ENCODE data around the gene DNTTIP2. TPM values are rescaled to one million over a fixed set of nuclear protein-coding genes. Genes with fewer than 3 reads are reported as not detected.
"Not testable (repeated sequence)": the region's sequence is repeated elsewhere in the genome, so short reads cannot be mapped to it uniquely, and the experiment has no call there.

DNTTIP2 gene
- 10 to 100 TPM; 33.3 to 43.5 (median 39.4) TPM for total RNA-seq
- 35.1 TPM for polyA plus RNA-seq
- long read RNA-seq, donor 1, full-length matches to known transcripts, result 32 of 63 reads
- long read RNA-seq, donor 1, partial matches to known transcripts, result 29 of 63 reads
- long read RNA-seq, donor 1, other reads (novel, unspliced or antisense), result 2 of 63 reads
- long read RNA-seq, donor 2, full-length matches to known transcripts, result 28 of 33 reads
- long read RNA-seq, donor 2, partial matches to known transcripts, result 4 of 33 reads
- long read RNA-seq, donor 2, other reads (novel, unspliced or antisense), result 1 of 33 reads
- long read RNA-seq, donor 3, full-length matches to known transcripts, result 65 of 187 reads
- long read RNA-seq, donor 3, partial matches to known transcripts, result 116 of 187 reads
- long read RNA-seq, donor 3, other reads (novel, unspliced or antisense), result 6 of 187 reads
- long read RNA-seq, donor 4, full-length matches to known transcripts, result 35 of 41 reads
- long read RNA-seq, donor 4, partial matches to known transcripts, result 1 of 41 reads
- long read RNA-seq, donor 4, other reads (novel, unspliced or antisense), result 5 of 41 reads

- Histone ChIP-seq H3K27me3 (ENCODE audit: control insufficient read depth, insufficient read depth) (no peaks in the 10 kb centered on the region), H3K4me3 (ENCODE audit: low read length) (peak within 1 kb of the TSS; percentile 92), H3K27ac (ENCODE audit: low read length) (peak within 1 kb of the TSS; percentile 81), H3K9me3 (ENCODE audit: control insufficient read depth, low read length) (no peaks in the 10 kb centered on the region), H3K4me1 (ENCODE audit: control insufficient read depth, insufficient read depth, low read length) (no peaks in the 10 kb centered on the region)
- ATAC-seq (peak; percentile 99), DNase-seq (peak; percentile 92 to 95 (median 95))
- intact Hi-C loops (cut with DNase I), result no loop called here
- under 1% methylated on average over 50 of the region's 50 CpGs for WGBS
These were observed at the start of gene DNTTIP2 for GRCh38 chr1:93878889-93879586. Gene DNTTIP2 (minus strand): TSS chr1:93879206. CDS start chr1:93879148, 58 bp downstream.

GRCh38 chr1:93925206-93925605, 46.2 kb upstream of the DNTTIP2 start:
- intact Hi-C loops (cut with DNase I), result no loop called here
- no peak for DNase-seq
- H3K4me1 ChIP-seq (ENCODE audit: control insufficient read depth, insufficient read depth, low read length), result no peaks in the 10 kb centered on the region
- 83% methylated on average over 3 of the region's 3 CpGs for WGBS
- H3K27ac ChIP-seq (ENCODE audit: low read length), result no peak overlapping the region
- ATAC-seq, result no peak
- H3K27me3 ChIP-seq (ENCODE audit: control insufficient read depth, insufficient read depth), result no peaks in the 10 kb centered on the region
- H3K9me3 ChIP-seq (ENCODE audit: control insufficient read depth, low read length), result no peaks in the 10 kb centered on the region
- H3K4me3 ChIP-seq (ENCODE audit: low read length), result no peak overlapping the region

- no peaks in the 10 kb centered on the region for H3K9me3 ChIP-seq (ENCODE audit: control insufficient read depth, low read length)
- DNase-seq, result no peak
- no peaks in the 10 kb centered on the region for H3K27me3 ChIP-seq (ENCODE audit: control insufficient read depth, insufficient read depth)
- no peaks in the 10 kb centered on the region for H3K4me1 ChIP-seq (ENCODE audit: control insufficient read depth, insufficient read depth, low read length)
- intact Hi-C loops (cut with DNase I), result no loop called here
- H3K27ac ChIP-seq (ENCODE audit: low read length), result no peak overlapping the region
- WGBS, result 35% methylated on average over 1 of the region's 1 CpG
- no peak overlapping the region for H3K4me3 ChIP-seq (ENCODE audit: low read length)
- ATAC-seq, result no peak
These were observed 40.8 kb upstream of the DNTTIP2 start for GRCh38 chr1:93919780-93920179.

- Histone ChIP-seq H3K27ac (ENCODE audit: low read length) (no peak overlapping the region), H3K4me3 (ENCODE audit: low read length) (no peak overlapping the region), H3K4me1 (ENCODE audit: control insufficient read depth, insufficient read depth, low read length) (no peaks in the 10 kb centered on the region), H3K27me3 (ENCODE audit: control insufficient read depth, insufficient read depth) (no peaks in the 10 kb centered on the region), H3K9me3 (ENCODE audit: control insufficient read depth, low read length) (no peaks in the 10 kb centered on the region)
- no peak for ATAC-seq
- intact Hi-C loops (cut with DNase I), result no loop called here
- WGBS, result 92% methylated on average over 10 of the region's 10 CpGs
- no peak for DNase-seq
These were observed 38.3 kb upstream of the DNTTIP2 start for GRCh38 chr1:93917302-93917701.

- H3K4me1 ChIP-seq (ENCODE audit: control insufficient read depth, insufficient read depth, low read length); DNase-seq; H3K4me3 ChIP-seq (ENCODE audit: low read length); ATAC-seq; H3K27me3 ChIP-seq (ENCODE audit: control insufficient read depth, insufficient read depth); H3K27ac ChIP-seq (ENCODE audit: low read length); H3K9me3 ChIP-seq (ENCODE audit: control insufficient read depth, low read length); intact Hi-C loops (cut with DNase I): not testable (repeated sequence)
- WGBS, result 95% methylated on average over 3 of the region's 3 CpGs
These were observed 31.9 kb upstream of the DNTTIP2 start for GRCh38 chr1:93910880-93911279.

GRCh38 chr1:93910305-93910704, 31.3 kb upstream of the DNTTIP2 start:
- ATAC-seq, result no peak
- WGBS, result 94% methylated on average over 4 of the region's 4 CpGs
- H3K9me3 ChIP-seq (ENCODE audit: control insufficient read depth, low read length), result no peaks in the 10 kb centered on the region
- H3K4me3 ChIP-seq (ENCODE audit: low read length), result no peak overlapping the region
- intact Hi-C loops (cut with DNase I), result no loop called here
- no peaks in the 10 kb centered on the region for H3K4me1 ChIP-seq (ENCODE audit: control insufficient read depth, insufficient read depth, low read length)
- DNase-seq, result no peak
- H3K27ac ChIP-seq (ENCODE audit: low read length), result no peak overlapping the region
- no peaks in the 10 kb centered on the region for H3K27me3 ChIP-seq (ENCODE audit: control insufficient read depth, insufficient read depth)

- ATAC-seq, result peak; percentile 98 to 99
- Histone ChIP-seq H3K4me3 (ENCODE audit: low read length) (peak within 1 kb of the TSS; percentile 60), H3K4me1 (ENCODE audit: control insufficient read depth, insufficient read depth, low read length) (no peaks in the 10 kb centered on the region), H3K27me3 (ENCODE audit: control insufficient read depth, insufficient read depth) (no peaks in the 10 kb centered on the region), H3K27ac (ENCODE audit: low read length) (peak within 1 kb of the TSS; percentile 71), H3K9me3 (ENCODE audit: control insufficient read depth, low read length) (no peaks in the 10 kb centered on the region)
- intact Hi-C loops (cut with DNase I), result no loop called here
- WGBS, result under 1% methylated on average over 102 of the region's 102 CpGs
- DNase-seq, result peak; percentile 95 to 97 (median 97)
These were observed 30.4 kb upstream of the DNTTIP2 start, which contains the start of gene GCLM for GRCh38 chr1:93909146-93910050. Gene GCLM (minus strand): TSS chr1:93909430. CDS start chr1:93909163, 267 bp downstream.

GRCh38 chr1:93908394-93909145, 29.6 kb upstream of the DNTTIP2 start:
- intact Hi-C loops (cut with DNase I), result no loop called here
- DNase-seq, result peak; percentile 38 to 74 (median 58)
- H3K4me1 ChIP-seq (ENCODE audit: control insufficient read depth, insufficient read depth, low read length), result no peaks in the 10 kb centered on the region
- H3K27me3 ChIP-seq (ENCODE audit: control insufficient read depth, insufficient read depth), result no peaks in the 10 kb centered on the region
- under 1% methylated on average over 49 of the region's 49 CpGs for WGBS
- peak; percentile 42 to 54 for ATAC-seq
- no peaks in the 10 kb centered on the region for H3K9me3 ChIP-seq (ENCODE audit: control insufficient read depth, low read length)
- peak overlapping the region; percentile 60 for H3K4me3 ChIP-seq (ENCODE audit: low read length)
- peak overlapping the region; percentile 71 for H3K27ac ChIP-seq (ENCODE audit: low read length)

GRCh38 chr1:93907718-93908117, 28.7 kb upstream of the DNTTIP2 start:
- no peaks in the 10 kb centered on the region for H3K27me3 ChIP-seq (ENCODE audit: control insufficient read depth, insufficient read depth)
- 57% methylated on average over 3 of the region's 3 CpGs for WGBS
- no peak for ATAC-seq
- no peak overlapping the region for H3K27ac ChIP-seq (ENCODE audit: low read length)
- peak in 2 of 3 donors; percentile 27 to 66 for DNase-seq
- H3K4me1 ChIP-seq (ENCODE audit: control insufficient read depth, insufficient read depth, low read length), result no peaks in the 10 kb centered on the region
- peak overlapping the region; percentile 60 for H3K4me3 ChIP-seq (ENCODE audit: low read length)
- H3K9me3 ChIP-seq (ENCODE audit: control insufficient read depth, low read length), result no peaks in the 10 kb centered on the region
- intact Hi-C loops (cut with DNase I), result no loop called here

GRCh38 chr1:93906480-93906879, 27.5 kb upstream of the DNTTIP2 start:
- H3K27me3 ChIP-seq (ENCODE audit: control insufficient read depth, insufficient read depth), result no peaks in the 10 kb centered on the region
- DNase-seq, result no peak
- H3K4me3 ChIP-seq (ENCODE audit: low read length), result no peak overlapping the region
- intact Hi-C loops (cut with DNase I), result no loop called here
- H3K9me3 ChIP-seq (ENCODE audit: control insufficient read depth, low read length), result no peaks in the 10 kb centered on the region
- no peak overlapping the region for H3K27ac ChIP-seq (ENCODE audit: low read length)
- 94% methylated on average over 3 of the region's 3 CpGs for WGBS
- ATAC-seq, result no peak
- no peaks in the 10 kb centered on the region for H3K4me1 ChIP-seq (ENCODE audit: control insufficient read depth, insufficient read depth, low read length)

All from right cardiac atrium (tissue), 5 donors.